Neural crest cell (in vitro differentiated cells): ENCODE data around the gene THRB. TPM values are rescaled to one million over a fixed set of nuclear protein-coding genes. Genes with fewer than 3 reads are reported as not detected.

Experiments used
- DNase-seq: peaks from one replicate; pipeline ENCODE4 v3.0.0; 2021; ENCODE audit warnings: low read depth, mixed read lengths, low spot score
- H3K27ac Mint-ChIP-seq: one replicate; pipeline ENCODE4 v1.8.0; 2021; ENCODE audit warnings: mild to moderate bottlenecking, mixed read lengths; ENCODE audit not compliant: unreplicated experiment
- H3K27me3 Mint-ChIP-seq: 2 replicates; pipeline ENCODE4 v1.8.0; 2021; ENCODE audit warnings: low read depth, mild to moderate bottlenecking, mixed read lengths
- H3K36me3 Mint-ChIP-seq: 2 replicates; pipeline ENCODE4 v1.8.0; 2021; ENCODE audit warnings: low read depth, mild to moderate bottlenecking, mixed read lengths
- H3K4me1 Mint-ChIP-seq: 2 replicates; pipeline ENCODE4 v1.8.0; 2021; ENCODE audit warnings: mixed read lengths
- H3K4me3 Mint-ChIP-seq: one replicate; pipeline ENCODE4 v1.8.0; 2021; ENCODE audit warnings: mild to moderate bottlenecking, mixed read lengths
- H3K9me3 Mint-ChIP-seq: 2 replicates; pipeline ENCODE4 v1.8.0; 2021; ENCODE audit warnings: mixed read lengths
- total RNA-seq: library from RNA; stranded (reverse); gene quantifications from 2 replicates; pipeline ENCODE4 v1.2.1, GENCODE V29; 2021
- TF ChIP-seq, protein P1 (sequence below): fragments of 200-600 bp; sonication (generic); conservative IDR thresholded peaks from 2 replicates; pipeline ENCODE4 v1.5.0; 2021; ENCODE audit warnings: antibody characterized with exemption, mild to moderate bottlenecking

Gene THRB
- total RNA-seq, 1 donor from 2014 or later = 0.65 TPM

DNA sequence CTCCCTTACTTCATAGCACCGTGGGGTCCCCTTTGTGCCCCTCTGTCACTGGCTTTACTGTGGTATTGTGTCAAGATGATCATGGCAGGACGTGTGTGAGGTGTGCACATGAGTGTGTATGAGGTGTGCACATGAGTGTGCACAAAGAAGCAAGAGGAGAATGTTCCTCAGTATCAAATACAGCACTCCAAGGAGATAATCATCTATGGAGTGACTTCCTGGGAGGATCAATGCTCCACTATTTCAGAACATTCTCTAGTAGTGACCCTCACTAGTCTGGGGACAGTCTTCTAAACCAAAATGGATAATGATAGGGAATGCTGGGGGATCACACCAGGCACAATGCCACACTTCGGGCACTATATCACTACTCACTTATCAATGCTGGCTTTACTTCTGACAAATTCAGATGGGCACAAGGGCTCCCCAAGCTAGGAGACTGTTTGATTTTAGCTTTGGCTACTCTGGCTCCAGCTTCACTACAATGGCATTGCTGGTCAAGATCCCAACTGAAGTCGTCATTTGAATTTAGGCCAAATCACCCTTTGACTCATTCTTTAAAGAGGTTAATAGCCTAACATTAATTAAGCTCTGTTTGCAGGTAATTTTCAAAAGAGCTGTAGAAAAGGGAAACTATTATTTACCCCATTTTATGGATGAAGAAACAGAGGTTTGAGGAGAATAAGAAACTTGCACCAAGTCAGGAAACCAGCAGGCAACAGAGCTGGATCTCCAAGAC is 124.1 kb downstream of the THRB start:
- TF ChIP-seq, protein P1, sequence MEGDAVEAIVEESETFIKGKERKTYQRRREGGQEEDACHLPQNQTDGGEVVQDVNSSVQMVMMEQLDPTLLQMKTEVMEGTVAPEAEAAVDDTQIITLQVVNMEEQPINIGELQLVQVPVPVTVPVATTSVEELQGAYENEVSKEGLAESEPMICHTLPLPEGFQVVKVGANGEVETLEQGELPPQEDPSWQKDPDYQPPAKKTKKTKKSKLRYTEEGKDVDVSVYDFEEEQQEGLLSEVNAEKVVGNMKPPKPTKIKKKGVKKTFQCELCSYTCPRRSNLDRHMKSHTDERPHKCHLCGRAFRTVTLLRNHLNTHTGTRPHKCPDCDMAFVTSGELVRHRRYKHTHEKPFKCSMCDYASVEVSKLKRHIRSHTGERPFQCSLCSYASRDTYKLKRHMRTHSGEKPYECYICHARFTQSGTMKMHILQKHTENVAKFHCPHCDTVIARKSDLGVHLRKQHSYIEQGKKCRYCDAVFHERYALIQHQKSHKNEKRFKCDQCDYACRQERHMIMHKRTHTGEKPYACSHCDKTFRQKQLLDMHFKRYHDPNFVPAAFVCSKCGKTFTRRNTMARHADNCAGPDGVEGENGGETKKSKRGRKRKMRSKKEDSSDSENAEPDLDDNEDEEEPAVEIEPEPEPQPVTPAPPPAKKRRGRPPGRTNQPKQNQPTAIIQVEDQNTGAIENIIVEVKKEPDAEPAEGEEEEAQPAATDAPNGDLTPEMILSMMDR = no peak

DNA sequence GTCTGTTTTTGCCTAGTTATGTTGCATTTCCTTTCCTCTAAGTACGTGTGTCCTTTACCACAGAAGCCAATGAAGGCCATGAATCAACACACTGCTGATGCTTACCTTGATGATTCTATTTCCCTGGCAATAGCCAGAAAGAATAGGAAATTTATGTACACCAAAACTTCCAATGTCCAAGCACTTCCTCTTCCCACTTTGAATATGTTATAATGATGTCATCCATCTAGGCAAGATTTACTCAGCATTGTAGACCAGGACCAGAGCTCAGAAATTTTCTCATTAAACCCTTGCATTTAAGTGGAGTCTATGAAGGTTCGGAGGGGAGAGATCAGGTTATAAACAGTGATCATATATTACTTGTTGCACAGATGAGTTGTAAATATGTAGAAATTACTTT is 126.0 kb downstream of the THRB start:
- Mint-ChIP-seq H3K4me1 (no peaks in the 10 kb centered on the region), H3K27ac (no peak overlapping the region), H3K4me3 (no peak overlapping the region), H3K36me3 (no peaks in the 10 kb centered on the region), H3K9me3 (no peaks in the 10 kb centered on the region), H3K27me3 (no peaks in the 10 kb centered on the region)
- TF ChIP-seq, protein P1 = no peak
- DNase-seq = no peak

More for the DNA sequence above, 124.1 kb downstream of the THRB start:
- Mint-ChIP-seq H3K27ac (no peak overlapping the region), H3K4me1 (no peaks in the 10 kb centered on the region), H3K9me3 (no peaks in the 10 kb centered on the region), H3K36me3 (no peaks in the 10 kb centered on the region), H3K27me3 (no peaks in the 10 kb centered on the region), H3K4me3 (no peak overlapping the region)
- no peak for DNase-seq

DNA sequence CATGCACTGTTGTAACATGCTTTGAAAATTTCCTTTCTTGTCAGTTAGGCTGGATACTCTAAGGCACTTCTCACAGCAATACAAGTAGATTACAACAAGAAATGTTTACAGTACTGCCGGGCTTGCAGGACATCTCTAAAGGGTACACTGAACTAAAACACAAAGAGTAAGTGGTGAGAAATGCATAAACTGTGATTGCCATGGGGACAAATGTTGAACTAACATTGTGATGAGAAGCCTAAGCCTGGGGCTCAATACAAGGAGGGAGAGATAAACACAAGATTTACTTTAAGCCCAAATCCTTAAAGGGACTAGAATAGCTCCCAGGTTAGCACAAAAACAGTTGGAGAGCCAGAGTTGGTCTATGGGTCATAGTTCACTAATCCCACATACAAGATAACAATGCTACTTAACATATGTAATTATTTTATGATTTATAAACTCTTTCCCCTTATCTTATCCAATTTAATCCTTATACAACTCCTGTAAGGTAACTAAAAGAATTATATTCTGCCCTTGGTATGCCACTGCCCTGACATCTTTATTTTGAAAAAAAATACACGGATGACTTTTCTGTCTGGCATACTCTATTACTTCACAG is 126.9 kb downstream of the THRB start:
- no peak for DNase-seq
- Mint-ChIP-seq H3K27me3 (no peaks in the 10 kb centered on the region), H3K4me3 (no peak overlapping the region), H3K9me3 (no peaks in the 10 kb centered on the region), H3K36me3 (no peaks in the 10 kb centered on the region), H3K27ac (no peak overlapping the region), H3K4me1 (no peaks in the 10 kb centered on the region)
- TF ChIP-seq, protein P1 = no peak

DNA sequence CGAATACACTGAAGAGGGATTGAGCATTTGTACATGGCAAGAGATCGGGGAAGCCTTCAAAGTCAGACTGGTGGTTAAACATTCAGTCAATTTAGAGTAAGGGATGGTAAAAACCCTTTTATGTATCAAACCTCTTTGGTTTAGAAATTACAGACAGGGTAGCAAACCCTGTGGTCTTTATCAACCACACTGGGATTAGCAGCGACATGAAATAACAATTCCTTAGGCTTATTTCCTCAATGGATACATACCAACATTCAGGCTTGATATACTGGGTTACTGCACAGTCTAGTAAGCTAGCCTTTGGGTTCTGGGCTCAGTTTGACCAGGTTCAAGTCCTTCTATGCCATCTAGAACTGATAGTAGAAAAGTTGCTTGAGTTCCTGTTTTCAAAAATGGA is 127.4 kb downstream of the THRB start:
- TF ChIP-seq, protein P1 = no peak
- Mint-ChIP-seq H3K4me1 (no peaks in the 10 kb centered on the region), H3K36me3 (no peaks in the 10 kb centered on the region), H3K27ac (no peak overlapping the region), H3K27me3 (no peaks in the 10 kb centered on the region), H3K9me3 (no peaks in the 10 kb centered on the region), H3K4me3 (no peak overlapping the region)
- no peak for DNase-seq

DNA sequence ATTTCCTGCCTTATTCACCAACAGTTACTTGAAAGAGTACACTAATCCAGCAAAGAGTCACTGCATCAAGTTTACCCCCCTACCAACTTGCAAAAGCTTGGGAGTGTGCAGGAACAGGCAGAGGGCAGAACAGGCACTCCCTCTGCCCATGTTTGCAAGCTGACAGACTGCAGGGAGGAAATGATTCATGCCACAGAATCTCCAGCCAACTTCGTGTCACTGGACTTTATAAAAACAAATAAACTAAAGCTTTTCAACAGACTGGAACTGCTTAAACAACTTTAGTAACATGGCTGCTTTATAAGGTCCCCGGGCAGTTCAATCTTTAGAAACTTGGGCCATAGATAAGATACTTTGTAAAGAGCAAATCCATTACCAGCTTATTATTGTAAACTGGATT is 129.5 kb downstream of the THRB start:
- H3K27me3 Mint-ChIP-seq = no peaks in the 10 kb centered on the region

More for the DNA sequence above, 129.5 kb downstream of the THRB start:
- Mint-ChIP-seq H3K9me3 (no peaks in the 10 kb centered on the region), H3K4me1 (peaks cover under 1% of the 10 kb centered on the region), H3K27ac (no peak overlapping the region), H3K4me3 (no peak overlapping the region), H3K36me3 (no peaks in the 10 kb centered on the region)
- DNase-seq = no peak
- TF ChIP-seq, protein P1 = no peak
